Upper lobe of right lung (tissue), 1 donor: ENCODE results near the gene GNB3. TPM values are rescaled to one million over a fixed set of nuclear protein-coding genes. Genes with fewer than 3 reads are reported as not detected.

Source experiments
- ATAC-seq: fragments of 200-7000 bp; cut with Tn5 transposase; one replicate; pipeline ENCODE4 v1.9.1; 2020; ENCODE audit warnings: mild to moderate bottlenecking, moderate library complexity
- DNase-seq: peaks from one replicate; pipeline ENCODE4 v3.0.0-alpha.2; 2020
- H3K27ac ChIP-seq: fragments of 200-600 bp; one replicate; pipeline ENCODE4 v1.8.0; 2022
- H3K27me3 ChIP-seq: fragments of 200-600 bp; one replicate; pipeline ENCODE4 v1.8.0; 2022; ENCODE audit warnings: mild to moderate bottlenecking
- H3K36me3 ChIP-seq: fragments of 200-600 bp; one replicate; pipeline ENCODE4 v1.8.0; 2022
- H3K4me1 ChIP-seq: fragments of 200-600 bp; one replicate; pipeline ENCODE4 v1.8.0; 2022
- H3K4me3 ChIP-seq: fragments of 200-600 bp; one replicate; pipeline ENCODE4 v1.8.0; 2022; ENCODE audit warnings: mild to moderate bottlenecking
- H3K9me3 ChIP-seq: fragments of 200-600 bp; one replicate; pipeline ENCODE4 v1.8.0; 2022
- intact Hi-C: fragments of 100-400 bp; cut with DNase I; formaldehyde crosslinking; loops from one replicate; pipeline ENCODE4 v1.11.0; 2022
- total RNA-seq: library from RNA; stranded (reverse); fragmentation: NEBNext Ultra II Directional; extraction: Animal tissue kit (Norgen Biotek cat#: 25700); gene quantifications from one replicate; pipeline ENCODE4 v1.2.1, GENCODE V29; 2021
- TF ChIP-seq, protein P1 (sequence below): fragments of 200-600 bp; IDR thresholded peaks from one replicate; pipeline ENCODE4 v1.8.0; 2022; ENCODE audit warnings: antibody characterized with exemption
- donor health status: DM: no; HTN: yes; CAD: no; lungs with severe emphysema.

GNB3 gene
- total RNA-seq, 1 donor from 2014 or later = 0.32 TPM

DNA sequence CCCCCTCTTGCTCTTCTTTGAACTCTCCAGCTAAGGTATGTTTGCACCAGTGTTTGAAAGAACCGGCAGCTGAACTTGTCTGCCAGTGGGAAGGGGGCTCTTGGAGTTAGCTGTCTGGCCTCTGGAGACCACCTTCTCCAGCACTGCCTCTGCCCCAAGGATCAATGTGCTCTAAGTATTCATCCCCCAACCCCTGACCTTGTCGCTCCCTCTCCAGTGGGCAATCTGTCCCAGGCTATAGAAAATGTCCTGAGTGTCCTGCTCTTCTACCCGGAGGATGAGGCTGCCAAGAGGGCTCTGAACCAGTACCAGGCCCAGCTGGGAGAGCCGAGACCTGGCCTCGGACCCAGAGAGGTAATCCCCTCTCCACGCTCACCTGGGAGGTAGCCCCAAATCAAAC lies 9.7 kb upstream of the GNB3 start:
- intact Hi-C loops = no loop called here
- Histone ChIP-seq H3K27ac (no peak overlapping the region), H3K36me3 (no peaks in the 10 kb centered on the region), H3K9me3 (no peaks in the 10 kb centered on the region), H3K27me3 (no peaks in the 10 kb centered on the region), H3K4me1 (peaks cover 5% of the 10 kb centered on the region), H3K4me3 (no peak overlapping the region)
- ATAC-seq (no peak), DNase-seq (no peak)
- TF ChIP-seq, protein P1, sequence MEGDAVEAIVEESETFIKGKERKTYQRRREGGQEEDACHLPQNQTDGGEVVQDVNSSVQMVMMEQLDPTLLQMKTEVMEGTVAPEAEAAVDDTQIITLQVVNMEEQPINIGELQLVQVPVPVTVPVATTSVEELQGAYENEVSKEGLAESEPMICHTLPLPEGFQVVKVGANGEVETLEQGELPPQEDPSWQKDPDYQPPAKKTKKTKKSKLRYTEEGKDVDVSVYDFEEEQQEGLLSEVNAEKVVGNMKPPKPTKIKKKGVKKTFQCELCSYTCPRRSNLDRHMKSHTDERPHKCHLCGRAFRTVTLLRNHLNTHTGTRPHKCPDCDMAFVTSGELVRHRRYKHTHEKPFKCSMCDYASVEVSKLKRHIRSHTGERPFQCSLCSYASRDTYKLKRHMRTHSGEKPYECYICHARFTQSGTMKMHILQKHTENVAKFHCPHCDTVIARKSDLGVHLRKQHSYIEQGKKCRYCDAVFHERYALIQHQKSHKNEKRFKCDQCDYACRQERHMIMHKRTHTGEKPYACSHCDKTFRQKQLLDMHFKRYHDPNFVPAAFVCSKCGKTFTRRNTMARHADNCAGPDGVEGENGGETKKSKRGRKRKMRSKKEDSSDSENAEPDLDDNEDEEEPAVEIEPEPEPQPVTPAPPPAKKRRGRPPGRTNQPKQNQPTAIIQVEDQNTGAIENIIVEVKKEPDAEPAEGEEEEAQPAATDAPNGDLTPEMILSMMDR = no peak

DNA sequence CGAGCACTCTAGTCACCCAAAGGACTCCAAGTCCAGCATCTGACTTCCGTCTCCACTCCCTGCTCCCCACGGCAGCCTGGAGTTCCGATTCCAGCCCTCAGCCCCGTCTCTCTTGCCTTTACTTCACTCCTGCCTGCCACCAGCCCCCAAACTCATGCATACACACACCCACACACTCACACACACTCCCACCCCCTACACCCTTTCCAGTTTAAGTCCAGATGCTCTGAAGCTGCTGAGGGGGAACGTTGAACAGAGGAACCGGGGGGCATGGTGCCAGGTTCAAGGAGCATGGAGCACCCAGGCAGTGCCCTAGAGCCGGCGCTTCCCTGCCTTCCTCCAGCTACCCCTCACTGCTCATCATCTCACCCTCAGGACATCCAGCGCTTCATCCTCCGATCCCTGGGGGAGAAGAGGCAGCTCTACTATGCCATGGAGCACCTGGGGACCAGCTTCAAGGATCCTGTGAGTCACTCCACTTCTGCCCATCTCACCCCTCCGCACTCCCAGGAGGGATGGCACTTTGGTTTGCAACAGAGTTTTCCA lies 9.2 kb upstream of the GNB3 start:
- Histone ChIP-seq H3K4me3 (no peak overlapping the region), H3K27ac (no peak overlapping the region), H3K27me3 (no peaks in the 10 kb centered on the region), H3K9me3 (no peaks in the 10 kb centered on the region), H3K36me3 (no peaks in the 10 kb centered on the region), H3K4me1 (peaks cover 5% of the 10 kb centered on the region)
- ATAC-seq = no peak
- TF ChIP-seq, protein P1 = no peak
- intact Hi-C loops = no loop called here
- no peak for DNase-seq

DNA sequence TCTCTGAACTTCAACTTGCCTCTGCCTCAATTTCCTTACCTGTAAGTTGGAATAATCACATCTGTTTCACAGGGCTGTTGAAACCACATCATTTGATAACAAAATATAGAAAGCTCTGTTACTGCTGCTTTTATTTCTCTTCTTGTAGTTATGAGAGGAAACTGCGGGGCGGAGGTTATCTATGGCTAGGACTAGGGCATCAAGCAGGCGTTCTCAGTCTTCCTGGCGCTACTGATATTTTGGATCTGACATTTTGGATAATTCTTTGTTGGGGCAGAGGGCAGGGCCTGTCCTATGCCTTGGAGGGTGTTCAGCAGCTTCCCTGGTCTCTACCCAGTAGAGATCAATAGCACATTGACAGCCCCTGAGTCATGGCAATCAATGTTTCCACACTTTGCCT lies 8.6 kb upstream of the GNB3 start:
- Histone ChIP-seq H3K4me3 (no peak overlapping the region), H3K27me3 (no peaks in the 10 kb centered on the region), H3K27ac (no peak overlapping the region), H3K36me3 (no peaks in the 10 kb centered on the region), H3K4me1 (peaks cover 5% of the 10 kb centered on the region), H3K9me3 (no peaks in the 10 kb centered on the region)
- TF ChIP-seq, protein P1 = no peak
- no peak for ATAC-seq
- intact Hi-C loops = no loop called here
- DNase-seq = no peak

DNA sequence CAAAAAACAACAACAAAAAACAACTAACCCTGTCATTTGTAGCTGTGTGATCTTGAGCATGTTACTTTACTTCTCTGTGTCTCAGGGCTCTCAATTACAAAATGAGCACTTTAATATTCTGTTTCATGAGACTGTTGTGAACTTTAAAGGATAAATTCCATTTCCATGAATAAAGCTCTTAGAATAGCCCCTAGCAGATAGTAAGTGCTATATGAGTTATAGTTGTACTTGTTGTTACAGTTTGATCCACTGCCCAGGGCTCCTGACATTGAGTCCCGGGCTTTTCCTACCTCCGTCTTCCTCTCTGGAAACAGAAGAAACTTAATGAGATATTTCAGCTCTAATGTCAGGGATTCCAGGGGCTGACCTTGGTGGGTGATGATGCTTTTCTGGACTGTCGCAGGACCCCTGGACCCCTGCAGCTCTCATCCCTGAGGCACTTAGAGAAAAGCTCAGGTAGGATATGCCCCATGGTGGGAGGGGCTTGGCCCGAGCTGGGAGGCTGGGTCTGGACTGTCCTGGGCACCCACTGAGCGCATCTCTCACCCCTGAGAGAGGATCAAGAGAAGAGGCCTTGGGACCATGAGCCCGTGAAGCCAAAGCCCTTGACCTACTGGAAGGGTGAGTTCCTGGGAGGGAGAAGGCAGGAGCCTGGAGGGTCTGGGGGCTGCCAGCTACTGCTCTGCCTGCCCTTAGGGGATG lies 7.4 kb upstream of the GNB3 start:
- H3K27me3 ChIP-seq = no peaks in the 10 kb centered on the region
- no peak for DNase-seq
- no peak overlapping the region for H3K27ac ChIP-seq
- intact Hi-C loops = no loop called here
- no peaks in the 10 kb centered on the region for H3K9me3 ChIP-seq
- H3K36me3 ChIP-seq = no peaks in the 10 kb centered on the region
- H3K4me1 ChIP-seq = no peaks in the 10 kb centered on the region
- ATAC-seq = no peak
- TF ChIP-seq, protein P1 = no peak
- no peak overlapping the region for H3K4me3 ChIP-seq

DNA sequence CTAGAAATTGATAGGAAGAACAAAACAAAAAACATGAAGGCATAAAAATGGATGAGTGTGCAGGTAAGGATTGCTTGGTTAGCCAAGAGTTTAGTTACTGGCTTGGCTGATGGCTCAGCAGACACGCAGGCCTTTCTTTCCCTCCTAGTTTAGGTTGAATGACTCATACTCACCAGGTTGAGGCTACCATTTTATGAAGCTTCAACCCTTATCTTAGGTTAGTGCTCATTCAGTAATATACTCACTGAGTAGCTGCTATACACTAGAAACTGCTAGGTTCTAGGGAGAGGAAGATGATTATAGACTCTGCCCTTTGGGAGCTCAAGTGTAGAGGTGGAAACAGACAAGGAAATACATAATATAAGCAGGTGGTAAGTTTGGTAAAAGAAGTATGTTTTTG lies 6.5 kb upstream of the GNB3 start:
- H3K9me3 ChIP-seq = no peaks in the 10 kb centered on the region
- ATAC-seq (no peak), DNase-seq (no peak)
- H3K27me3 ChIP-seq = no peaks in the 10 kb centered on the region
- no peak overlapping the region for H3K27ac ChIP-seq
- no peaks in the 10 kb centered on the region for H3K36me3 ChIP-seq
- TF ChIP-seq, protein P1 = no peak
- H3K4me3 ChIP-seq = no peak overlapping the region
- intact Hi-C loops = no loop called here
- no peaks in the 10 kb centered on the region for H3K4me1 ChIP-seq
